Smooth muscle cell (in vitro differentiated cells): Measurements from ENCODE around the gene SBF1. TPM values are rescaled to one million over a fixed set of nuclear protein-coding genes. Genes with fewer than 3 reads are reported as not detected.
A peak's percentile ranks its signal among the peaks of the same experiment; 100 is the strongest.

Experiments
- DNase-seq: peaks from one replicate; lab custom pipeline; 2025; ENCODE audit not compliant: unreplicated experiment; lab: John Stamatoyannopoulos, UW
- H2AFZ ChIP-seq: fragments of 200-600 bp; sonication (generic); 2 replicates; pipeline ENCODE4 v1.6.0; 2016; ENCODE audit warnings: antibody characterized with exemption, low read depth, mild to moderate bottlenecking
- H3F3A ChIP-seq: fragments of 200-600 bp; sonication (generic); 2 replicates; pipeline ENCODE4 v1.6.0; 2017; ENCODE audit warnings: antibody characterized with exemption, low read depth
- H3K27ac ChIP-seq: fragments of 200-600 bp; sonication (generic); 2 replicates; pipeline ENCODE4 v1.5.1; 2016; ENCODE audit warnings: low read depth, mild to moderate bottlenecking
- H3K27me3 ChIP-seq: fragments of 200-600 bp; sonication (generic); 2 replicates; pipeline ENCODE4 v1.6.1; 2016; ENCODE audit warnings: low read depth, mild to moderate bottlenecking
- H3K36me3 ChIP-seq: fragments of 200-600 bp; sonication (generic); 2 replicates; pipeline ENCODE4 v1.5.1; 2016; ENCODE audit warnings: low read depth
- H3K4me1 ChIP-seq: fragments of 200-600 bp; sonication (generic); 2 replicates; pipeline ENCODE4 v1.5.1; 2016; ENCODE audit warnings: low read depth
- H3K4me2 ChIP-seq: fragments of 200-600 bp; sonication (generic); 2 replicates; pipeline ENCODE4 v1.6.0; 2016; ENCODE audit warnings: mild to moderate bottlenecking
- H3K4me3 ChIP-seq: fragments of 200-600 bp; sonication (generic); 2 replicates; pipeline ENCODE4 v1.5.1; 2016; ENCODE audit warnings: mild to moderate bottlenecking
- H3K79me2 ChIP-seq: fragments of 200-600 bp; sonication (generic); 2 replicates; pipeline ENCODE4 v1.6.0; 2016; ENCODE audit warnings: low read depth, mild to moderate bottlenecking
- H3K9ac ChIP-seq: fragments of 200-600 bp; sonication (generic); 2 replicates; pipeline ENCODE4 v1.6.0; 2016; ENCODE audit warnings: low read depth
- H3K9me3 ChIP-seq: fragments of 200-600 bp; sonication (generic); replicated peaks from 2 replicates; pipeline ENCODE4 v1.5.1; 2016; ENCODE audit warnings: low read depth
- H4K20me1 ChIP-seq: fragments of 200-600 bp; sonication (generic); 2 replicates; pipeline ENCODE4 v1.6.0; 2016; ENCODE audit warnings: low read depth
- WGBS: methylation state at CpG from one replicate; pipeline ENCODE4 v1.1.7; 2016; ENCODE audit warnings: low lambda C conversion rate; 5-methylcytosine and 5-hydroxymethylcytosine counted together
- polyA plus RNA-seq: library from polyadenylated mRNA; unstranded; fragments of >200 nt; fragmentation: Nextera tagmentation; extraction: Ambion mirVana; gene quantifications from 2 replicates; pipeline ENCODE4 v1.2.1, GENCODE V29; 2016
- total RNA-seq: library from RNA; depleted of rRNA; stranded (reverse); fragments of >200 nt; gene quantifications from 2 replicates; pipeline ENCODE4 v1.2.3, GENCODE V29; 2014
- TF ChIP-seq, protein P1 (sequence below): fragments of 200-600 bp; sonication (generic); IDR thresholded peaks from 2 replicates; pipeline ENCODE4 v1.5.1; 2017; ENCODE audit warnings: borderline replicate concordance, mild to moderate bottlenecking, antibody characterized with exemption; ENCODE audit not compliant: insufficient read depth, poor library complexity, severe bottlenecking

The SBF1 gene
- total and polyA plus RNA-seq, 2 experiments from 2014 or later, result 37.3 to 53.6 TPM

GRCh38 chr22:50508897-50509296 lies 34.1 kb upstream of the SBF1 start:
- TF ChIP-seq, protein P1, sequence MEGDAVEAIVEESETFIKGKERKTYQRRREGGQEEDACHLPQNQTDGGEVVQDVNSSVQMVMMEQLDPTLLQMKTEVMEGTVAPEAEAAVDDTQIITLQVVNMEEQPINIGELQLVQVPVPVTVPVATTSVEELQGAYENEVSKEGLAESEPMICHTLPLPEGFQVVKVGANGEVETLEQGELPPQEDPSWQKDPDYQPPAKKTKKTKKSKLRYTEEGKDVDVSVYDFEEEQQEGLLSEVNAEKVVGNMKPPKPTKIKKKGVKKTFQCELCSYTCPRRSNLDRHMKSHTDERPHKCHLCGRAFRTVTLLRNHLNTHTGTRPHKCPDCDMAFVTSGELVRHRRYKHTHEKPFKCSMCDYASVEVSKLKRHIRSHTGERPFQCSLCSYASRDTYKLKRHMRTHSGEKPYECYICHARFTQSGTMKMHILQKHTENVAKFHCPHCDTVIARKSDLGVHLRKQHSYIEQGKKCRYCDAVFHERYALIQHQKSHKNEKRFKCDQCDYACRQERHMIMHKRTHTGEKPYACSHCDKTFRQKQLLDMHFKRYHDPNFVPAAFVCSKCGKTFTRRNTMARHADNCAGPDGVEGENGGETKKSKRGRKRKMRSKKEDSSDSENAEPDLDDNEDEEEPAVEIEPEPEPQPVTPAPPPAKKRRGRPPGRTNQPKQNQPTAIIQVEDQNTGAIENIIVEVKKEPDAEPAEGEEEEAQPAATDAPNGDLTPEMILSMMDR, result no peak
- Histone ChIP-seq H2AFZ (peak overlapping the region; percentile 36), H3K79me2 (peaks cover 72% of the 10 kb centered on the region), H3K9me3 (no peaks in the 10 kb centered on the region), H3K4me2 (peak overlapping the region; percentile 95), H3F3A (peaks cover 6% of the 10 kb centered on the region), H3K4me1 (peaks cover 12% of the 10 kb centered on the region), H3K4me3 (peak overlapping the region; percentile 76), H3K9ac (peak overlapping the region; percentile 85), H4K20me1 (peaks cover 21% of the 10 kb centered on the region), H3K27ac (peak overlapping the region; percentile 87), H3K27me3 (no peaks in the 10 kb centered on the region), H3K36me3 (no peaks in the 10 kb centered on the region)
- DNase-seq, result no peak
- WGBS, result 55% methylated on average over 3 of the region's 3 CpGs

DNA sequence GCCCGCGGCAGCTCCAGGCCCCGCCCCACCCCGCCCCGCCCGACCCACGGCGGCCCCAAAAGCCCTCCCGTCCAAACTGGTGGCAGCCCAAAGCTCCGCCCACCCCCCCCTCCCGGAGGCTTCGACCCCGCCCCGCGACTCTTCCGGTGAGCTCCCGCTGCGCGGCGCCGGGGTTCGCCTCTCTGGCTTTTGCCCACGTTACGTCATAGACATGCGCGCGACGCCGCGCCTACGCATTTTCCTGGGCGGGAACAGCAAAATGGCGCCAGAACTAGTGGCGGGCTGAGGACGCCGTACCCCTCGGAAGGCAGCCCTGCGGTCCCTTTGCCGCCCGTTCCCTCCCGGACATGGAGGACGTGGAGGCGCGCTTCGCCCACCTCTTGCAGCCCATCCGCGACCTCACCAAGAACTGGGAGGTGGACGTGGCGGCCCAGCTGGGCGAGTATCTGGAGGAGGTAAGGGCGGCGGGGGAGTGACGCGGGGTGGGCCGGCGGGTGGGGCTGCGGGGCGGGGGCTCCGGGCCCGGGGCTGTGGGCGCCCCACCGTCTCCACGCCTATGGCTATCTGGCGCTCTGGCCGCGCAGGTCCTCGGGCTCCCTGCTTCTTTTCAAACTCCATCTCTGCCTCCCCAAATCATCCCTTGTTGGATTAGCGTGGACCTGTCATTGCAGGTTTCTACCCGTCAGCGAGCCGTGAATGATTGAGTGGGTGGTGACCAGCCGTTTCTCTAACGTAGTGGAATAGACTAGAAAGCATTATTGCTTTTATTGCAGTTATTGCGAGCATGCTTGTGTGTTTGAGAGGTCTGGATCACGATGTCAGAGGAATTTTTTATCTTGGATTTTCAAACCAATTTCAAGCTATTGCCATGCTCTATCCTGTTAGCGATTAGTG lies 33.4 kb upstream of the SBF1 start, which contains the start of gene NCAPH2:
Gene NCAPH2 (plus strand): TSS at position 234 of the 894 bp plus-strand sequence. CDS start 114 bp downstream, at position 348.
- H3K27ac ChIP-seq, result peak within 1 kb of the TSS; percentile 87
- TF ChIP-seq, protein P1, result no peak
- H3F3A ChIP-seq, result peaks cover 6% of the 10 kb centered on the region
- peaks cover 15% of the 10 kb centered on the region for H4K20me1 ChIP-seq
- H3K4me2 ChIP-seq, result peak within 1 kb of the TSS; percentile 95
- peaks cover 65% of the 10 kb centered on the region for H3K79me2 ChIP-seq
- peak; percentile 96 for DNase-seq
- no peaks in the 10 kb centered on the region for H3K36me3 ChIP-seq
- H2AFZ ChIP-seq, result peak within 1 kb of the TSS; percentile 79
- H3K4me3 ChIP-seq, result peak within 1 kb of the TSS; percentile 99
- no peaks in the 10 kb centered on the region for H3K9me3 ChIP-seq
- WGBS, result 3% methylated on average over 57 of the region's 76 CpGs
- H3K4me1 ChIP-seq, result peaks cover 12% of the 10 kb centered on the region
- peak within 1 kb of the TSS; percentile 89 for H3K9ac ChIP-seq
- H3K27me3 ChIP-seq, result no peaks in the 10 kb centered on the region

DNA sequence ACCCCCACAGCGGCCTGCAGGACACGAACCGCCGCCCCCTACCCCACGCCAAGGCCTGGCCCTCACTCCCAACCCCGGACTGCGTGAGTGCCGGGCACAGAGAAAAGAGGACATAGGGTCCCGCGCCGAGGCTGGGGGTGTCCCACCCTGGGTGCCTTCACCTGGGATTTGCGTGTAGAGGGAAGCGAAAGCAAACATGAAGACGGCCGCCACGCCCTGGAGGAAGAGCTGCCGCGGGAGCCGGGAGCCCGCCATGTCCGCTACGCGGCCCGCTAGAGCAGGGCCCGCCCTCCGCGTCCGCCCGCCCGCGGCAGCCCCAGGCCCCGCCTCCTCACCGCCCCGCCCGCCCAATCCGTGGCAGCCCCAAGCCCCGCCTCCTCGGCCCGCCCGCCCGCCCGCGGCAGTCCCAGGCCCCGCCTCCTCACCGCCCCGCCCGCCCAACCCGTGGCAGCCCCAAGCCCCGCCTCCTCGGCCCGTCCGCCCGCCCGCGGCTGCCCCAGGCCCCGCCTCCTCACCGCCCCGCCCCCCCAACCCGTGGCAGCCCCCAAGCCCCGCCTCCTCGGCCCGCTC lies 32.7 kb upstream of the SBF1 start, which contains the start of gene LMF2:
Gene LMF2 (minus strand): TSS at position 282 of the 570 bp plus-strand sequence. CDS start 27 bp downstream, at position 255.
- DNase-seq, result no peak
- H3K4me2 ChIP-seq, result peak within 1 kb of the TSS; percentile 95

More for the DNA sequence above, 32.7 kb upstream of the SBF1 start, which contains the start of gene LMF2:
- H4K20me1 ChIP-seq, result peaks cover 8% of the 10 kb centered on the region
- H3K9ac ChIP-seq, result peak within 1 kb of the TSS; percentile 89
- H2AFZ ChIP-seq, result peak within 1 kb of the TSS; percentile 79
- H3K4me1 ChIP-seq, result peaks cover 12% of the 10 kb centered on the region
- H3K9me3 ChIP-seq, result no peaks in the 10 kb centered on the region
- H3K36me3 ChIP-seq, result no peaks in the 10 kb centered on the region
- peak within 1 kb of the TSS; percentile 99 for H3K4me3 ChIP-seq
- H3F3A ChIP-seq, result peaks cover 6% of the 10 kb centered on the region
- TF ChIP-seq, protein P1, result no peak
- peak within 1 kb of the TSS; percentile 87 for H3K27ac ChIP-seq
- H3K27me3 ChIP-seq, result no peaks in the 10 kb centered on the region
- H3K79me2 ChIP-seq, result peaks cover 58% of the 10 kb centered on the region
- under 1% methylated on average over 14 of the region's 62 CpGs for WGBS
